Right renal cortex interstitium (tissue), 3 donors: Measurements from ENCODE around the gene DCAF6. TPM values are rescaled to one million over a fixed set of nuclear protein-coding genes. Genes with fewer than 3 reads are reported as not detected.
"Not testable (repeated sequence)": the region's sequence is repeated elsewhere in the genome, so short reads cannot be mapped to it uniquely, and the experiment has no call there.

Experiments used
- DNase-seq, 3 donors: peaks; one replicate each; pipeline ENCODE4 v3.0.0-alpha.2; 2013; ENCODE audit warnings: low read depth in 3 of 3, low spot score in 2 of 3
- polyA plus RNA-seq, 3 donors: library from polyadenylated mRNA; unstranded; fragments of 120-200 nt; gene quantifications; one replicate each; pipeline ENCODE4 v1.2.1, GENCODE V29; 2013; ENCODE audit not compliant: insufficient read length in 3 of 3

The DCAF6 gene
- polyA plus RNA-seq, 3 donors = 73.7 to 84.4 (median 82.3) TPM

DNA sequence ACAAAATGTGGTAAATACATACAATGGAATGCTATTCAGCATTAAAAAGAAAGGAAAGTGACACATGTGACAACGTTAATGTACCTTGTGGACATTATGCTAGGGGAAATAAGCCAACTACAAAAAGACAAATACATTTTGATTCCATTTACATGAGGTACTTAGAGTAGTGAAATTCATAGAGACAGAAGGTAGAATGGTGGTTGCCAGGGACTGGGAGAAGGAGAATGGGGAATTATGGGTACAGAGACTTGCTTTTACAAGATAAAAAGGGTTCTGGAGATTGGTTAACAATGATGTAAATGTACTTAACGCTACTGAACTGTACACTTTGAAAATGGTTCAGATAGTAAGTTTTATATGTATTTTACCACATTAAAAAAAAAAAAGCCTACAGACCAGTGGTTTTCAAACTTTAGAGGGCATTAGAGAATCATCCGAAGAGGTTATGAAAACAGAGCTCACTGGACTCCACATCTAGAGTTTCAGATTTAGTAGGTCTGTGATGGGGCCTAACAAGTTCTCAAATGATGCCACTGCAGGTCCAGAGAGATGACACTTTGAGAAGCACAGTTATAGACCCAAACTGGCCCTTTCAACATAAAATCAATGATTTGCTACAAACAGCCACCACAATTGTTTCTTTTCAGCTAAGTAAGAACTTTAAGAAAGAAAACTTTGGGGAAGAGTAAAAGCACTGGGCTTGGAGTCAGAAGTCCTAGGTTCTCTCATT is 13.0 kb upstream of the DCAF6 start:
- no peak for DNase-seq

DNA sequence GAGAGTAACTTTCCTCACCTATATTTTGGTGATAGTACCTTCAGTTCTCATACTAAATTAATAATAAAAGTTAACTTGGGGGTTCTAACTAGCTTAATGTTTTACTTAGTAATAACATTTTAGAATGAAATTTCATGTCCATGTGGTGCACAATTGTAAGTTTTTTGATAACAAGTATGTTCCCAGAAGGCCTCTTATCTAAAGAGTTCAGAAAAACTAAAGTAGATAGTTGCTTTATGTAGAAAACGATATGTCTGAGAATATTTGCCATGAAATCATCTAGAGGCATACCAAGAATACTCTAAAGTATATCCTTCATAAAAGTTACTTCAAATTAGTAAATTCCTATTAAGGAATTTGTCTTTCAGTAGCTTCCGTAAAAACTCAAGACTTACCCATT is 12.4 kb upstream of the DCAF6 start:
- DNase-seq = no peak

DNA sequence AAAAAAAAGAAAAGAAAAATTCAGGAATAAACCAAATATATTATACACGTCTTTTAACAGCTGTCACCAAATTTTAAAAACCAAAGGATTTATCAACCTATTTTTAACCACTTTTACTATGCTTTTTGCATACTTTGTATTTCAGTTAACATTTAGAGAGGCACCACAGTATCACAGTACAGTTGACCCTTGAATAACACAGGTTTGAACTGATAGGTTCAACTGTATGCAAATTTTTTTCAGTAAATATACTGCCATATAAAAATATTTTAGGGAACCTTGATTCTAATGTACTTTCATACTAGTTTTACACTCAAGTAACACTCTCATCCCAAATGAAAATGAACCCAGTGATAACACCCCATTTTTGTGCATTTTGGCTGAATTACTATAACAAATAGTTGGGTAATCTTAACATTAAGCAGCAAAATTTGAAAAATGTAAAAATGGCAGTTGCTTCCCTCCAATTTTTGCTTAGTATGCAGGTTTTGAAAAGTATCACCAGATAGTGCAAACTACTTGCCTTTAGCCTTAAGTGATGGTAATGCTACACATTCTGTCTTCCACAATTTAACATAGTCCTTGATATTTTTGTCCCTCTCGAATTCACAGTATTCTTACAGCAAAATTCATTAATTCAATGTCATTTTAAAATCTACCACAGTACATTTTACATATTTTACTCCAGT is 11.8 kb upstream of the DCAF6 start:
- no peak for DNase-seq

- DNase-seq = no peak
Observed at GRCh38 chr1:167926486-167926997, 9.9 kb upstream of the DCAF6 start.

DNA sequence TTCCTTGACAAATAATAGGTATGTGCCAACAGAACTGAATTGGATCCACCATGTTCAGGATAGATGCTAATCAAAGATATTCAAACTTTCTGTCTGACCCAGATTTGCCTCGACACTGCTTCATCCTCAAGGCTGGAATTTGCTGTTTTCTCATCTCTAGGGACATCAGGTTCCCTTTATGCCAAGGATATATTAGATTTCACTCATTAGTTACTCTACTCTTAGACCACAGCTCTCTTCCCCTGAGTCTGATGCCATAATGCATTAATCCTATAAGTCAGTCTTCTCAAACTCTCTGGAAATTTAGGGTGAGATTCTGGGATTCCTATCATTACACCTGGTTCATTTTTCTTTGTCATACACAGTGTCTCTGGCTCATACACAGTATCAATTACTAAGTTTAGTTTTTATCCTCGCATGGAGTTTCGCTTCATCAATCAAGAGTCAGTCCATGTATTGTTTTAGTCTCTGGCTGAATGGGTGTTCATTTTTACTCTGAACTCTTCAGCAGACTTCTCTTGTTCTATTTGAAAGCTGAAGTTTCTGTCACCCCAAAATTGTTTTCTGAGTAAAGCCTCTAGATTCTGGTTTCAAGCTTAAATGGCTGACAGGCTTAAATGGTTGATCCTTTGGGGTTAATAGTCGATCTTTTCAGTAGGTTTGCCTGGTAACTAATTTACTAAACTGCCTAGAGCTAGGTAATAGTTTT is 9.3 kb upstream of the DCAF6 start:
- no peak for DNase-seq

GRCh38 chr1:167928457-167928852 is 8.0 kb upstream of the DCAF6 start:
- DNase-seq = no peak

GRCh38 chr1:167928919-167929318 is 7.6 kb upstream of the DCAF6 start:
- DNase-seq = not testable (repeated sequence)

- no peak for DNase-seq
Observed at GRCh38 chr1:167929725-167930124, 6.8 kb upstream of the DCAF6 start.

GRCh38 chr1:167933788-167934187 is 2.7 kb upstream of the DCAF6 start:
- DNase-seq = no peak

GRCh38 chr1:167934426-167935215 is 1.9 kb upstream of the DCAF6 start:
- DNase-seq = no peak

- DNase-seq = peak in 1 of 3 donors; percentile 45
Observed at GRCh38 chr1:167935216-167936067, 1.0 kb upstream of the DCAF6 start.

GRCh38 chr1:167936930-167937708 is 636 bp downstream of the DCAF6 start, which contains the start of gene MPC2:
Gene MPC2, minus strand, starts transcription at chr1:167937072. Its CDS starts 1,231 bp downstream, at chr1:167935841.
- DNase-seq = peak in 2 of 3 donors; percentile 54 to 69

DNA sequence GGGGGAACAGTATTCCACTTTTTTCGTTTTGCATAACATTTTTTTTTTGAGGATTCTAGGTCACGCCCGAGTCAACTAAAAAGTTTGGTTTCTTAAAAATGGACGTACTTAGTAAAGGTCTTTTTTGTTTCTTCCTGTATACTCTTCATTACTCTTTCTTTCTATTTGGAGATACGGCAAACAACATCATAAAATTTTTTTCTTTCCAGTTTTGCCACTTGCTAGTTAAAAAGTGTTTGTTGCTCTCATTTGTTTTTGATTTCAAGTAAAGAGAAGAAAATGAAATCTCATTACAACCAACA is 1.2 kb downstream of the DCAF6 start:
- no peak for DNase-seq

DNA sequence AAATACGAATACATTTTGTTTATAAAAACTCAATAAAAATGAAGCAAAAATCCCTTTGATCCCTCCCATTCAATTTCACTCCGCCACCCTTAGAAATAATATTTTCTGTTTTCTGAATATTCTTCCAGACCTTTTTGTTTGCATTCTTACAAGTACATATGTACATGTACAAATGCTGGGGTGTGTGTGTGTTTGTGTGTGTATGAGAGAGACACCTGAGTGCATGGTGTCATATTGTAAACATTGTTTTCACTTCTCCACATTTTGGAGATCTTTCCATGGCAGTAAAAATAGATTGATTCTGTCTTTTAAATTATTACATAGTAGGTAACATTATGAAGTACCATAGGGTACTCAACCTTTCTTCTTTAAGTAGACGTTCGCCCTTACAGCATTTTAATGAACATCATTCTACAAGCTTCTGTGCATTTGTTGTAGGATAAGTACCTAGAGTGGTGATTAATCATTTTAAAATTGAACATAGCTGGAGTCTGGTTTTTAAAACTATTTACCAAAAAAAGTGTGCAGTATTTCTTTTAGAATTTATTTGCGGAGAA is 1.7 kb downstream of the DCAF6 start:
- DNase-seq = no peak

GRCh38 chr1:167940264-167940663 is 3.8 kb downstream of the DCAF6 start:
- no peak for DNase-seq

- no peak for DNase-seq
Observed at GRCh38 chr1:167943541-167943940, 7.1 kb downstream of the DCAF6 start.

- DNase-seq = no peak
Observed at GRCh38 chr1:167947733-167948132, 11.2 kb downstream of the DCAF6 start.

- no peak for DNase-seq
Observed at GRCh38 chr1:167949785-167950184, 13.3 kb downstream of the DCAF6 start.

- no peak for DNase-seq
Observed at GRCh38 chr1:167950569-167950968, 14.1 kb downstream of the DCAF6 start.
